ES-I3 (cell line): ENCODE results near the gene NCKAP5.

Experiments
- H3K36me3 ChIP-seq: 2 replicates; pipeline ENCODE4 v1.6.1; 2013; ENCODE audit warnings: mild to moderate bottlenecking, low read length, control low read depth, moderate library complexity; ENCODE audit not compliant: insufficient read depth
- H3K4me1 ChIP-seq: 2 replicates; pipeline ENCODE4 v1.6.1; 2013; ENCODE audit warnings: mild to moderate bottlenecking, control low read depth, low read length; ENCODE audit not compliant: insufficient read depth
- H3K9ac ChIP-seq: 2 replicates; pipeline ENCODE4 v1.6.1; 2013; ENCODE audit warnings: low read depth, mild to moderate bottlenecking, low read length, moderate library complexity
- H3K9me3 ChIP-seq: 2 replicates; pipeline ENCODE4 v1.6.1; 2013; ENCODE audit warnings: mild to moderate bottlenecking, low read length, moderate library complexity; ENCODE audit not compliant: control insufficient read depth, insufficient read depth

The NCKAP5 gene

DNA sequence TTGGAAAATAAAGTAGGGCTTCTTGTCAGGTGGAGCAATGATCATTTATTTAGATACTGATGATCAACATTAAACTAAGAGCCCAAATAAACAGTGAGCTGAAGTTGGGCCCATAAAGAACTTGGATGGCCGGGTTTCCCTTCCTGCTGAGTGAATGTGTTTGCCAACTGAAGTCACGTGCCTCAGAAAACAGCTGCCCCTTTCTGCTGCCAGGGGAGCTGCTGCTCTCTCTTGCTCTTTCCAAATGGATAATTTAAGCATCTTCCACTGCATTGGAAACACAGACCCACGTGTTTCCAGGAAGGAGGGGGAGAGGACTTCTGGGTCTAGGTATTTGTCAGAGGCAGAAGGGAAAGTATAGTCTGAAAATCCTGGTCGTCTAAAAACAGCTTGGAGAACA is 22.9 kb upstream of the NCKAP5 start:
- H3K9me3 ChIP-seq: no peaks in the 10 kb centered on the region
- H3K4me1 ChIP-seq: peaks cover 2% of the 10 kb centered on the region; the same call in 1 of the 2 replicates
- H3K36me3 ChIP-seq: no peaks in the 10 kb centered on the region
- no peak overlapping the region for H3K9ac ChIP-seq

DNA sequence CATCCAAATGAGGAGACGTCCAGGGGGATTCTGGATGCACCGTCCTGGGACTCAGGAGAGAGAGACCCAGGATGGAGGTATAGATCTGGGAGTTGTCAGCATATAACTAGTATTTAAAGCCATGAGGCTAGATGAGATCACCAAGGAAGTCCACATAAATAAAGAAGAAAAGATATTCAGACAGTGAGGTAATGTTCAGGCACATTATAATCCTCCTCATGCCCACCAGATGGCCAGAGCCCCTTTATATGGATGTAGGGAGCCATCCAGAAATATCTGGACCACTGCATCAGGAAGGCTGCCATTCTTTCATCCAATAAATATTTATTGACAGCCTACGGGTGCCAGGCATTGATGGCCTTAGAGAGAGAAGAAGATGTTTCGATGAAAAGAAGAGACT is 21.2 kb upstream of the NCKAP5 start:
- no peaks in the 10 kb centered on the region for H3K9me3 ChIP-seq
- peaks cover 2% of the 10 kb centered on the region; the same call in 1 of the 2 replicates for H3K4me1 ChIP-seq
- H3K36me3 ChIP-seq: no peaks in the 10 kb centered on the region
- no peak overlapping the region for H3K9ac ChIP-seq

DNA sequence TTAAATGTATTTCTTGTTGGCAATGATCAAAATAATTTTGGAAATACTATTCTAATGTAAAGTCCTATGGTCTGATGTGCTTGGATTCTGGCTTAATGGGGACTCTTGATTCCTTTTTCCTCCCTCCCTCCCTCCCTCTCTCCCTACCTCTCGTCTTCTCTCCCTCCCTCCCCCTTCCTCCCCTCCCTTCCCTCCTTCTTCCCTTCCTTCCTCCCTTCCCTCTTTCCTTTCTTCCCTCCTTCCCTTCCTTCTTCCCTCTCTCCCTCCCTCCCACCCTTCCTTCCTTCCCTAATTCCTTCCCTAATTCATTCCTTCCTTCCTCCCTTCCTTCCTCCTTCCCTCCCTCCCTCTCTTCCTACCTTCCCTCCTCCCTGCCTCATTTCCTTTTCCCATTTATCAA is 19.9 kb upstream of the NCKAP5 start:
- peaks cover 2% of the 10 kb centered on the region; the same call in 1 of the 2 replicates for H3K4me1 ChIP-seq

DNA sequence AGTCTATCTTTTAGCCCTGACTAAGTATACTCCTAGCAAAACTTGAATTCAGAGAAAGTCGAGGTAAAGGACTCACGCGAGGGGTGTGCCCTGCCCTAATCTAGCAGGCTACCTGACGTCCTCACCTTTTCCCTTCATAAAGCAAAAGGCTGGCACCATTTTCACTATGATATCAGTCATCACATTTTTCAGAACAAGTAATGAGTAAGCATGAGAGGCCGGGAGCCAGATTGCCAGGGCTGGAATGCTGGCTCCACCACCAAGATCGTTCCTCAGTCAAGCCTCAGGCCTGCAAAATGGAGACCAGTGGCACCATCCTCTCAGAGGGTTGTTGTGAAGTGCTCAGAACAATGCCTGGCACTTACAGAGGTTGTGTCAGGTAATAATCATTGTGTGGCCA is 18.7 kb upstream of the NCKAP5 start:
- Histone ChIP-seq H3K9me3 (no peaks in the 10 kb centered on the region), H3K4me1 (peaks cover 2% of the 10 kb centered on the region; the same call in 1 of the 2 replicates), H3K36me3 (no peaks in the 10 kb centered on the region), H3K9ac (no peak overlapping the region)

More for the DNA sequence above, 19.9 kb upstream of the NCKAP5 start:
- no peaks in the 10 kb centered on the region for H3K36me3 ChIP-seq
- H3K9ac ChIP-seq: no peak overlapping the region
- H3K9me3 ChIP-seq: no peaks in the 10 kb centered on the region

DNA sequence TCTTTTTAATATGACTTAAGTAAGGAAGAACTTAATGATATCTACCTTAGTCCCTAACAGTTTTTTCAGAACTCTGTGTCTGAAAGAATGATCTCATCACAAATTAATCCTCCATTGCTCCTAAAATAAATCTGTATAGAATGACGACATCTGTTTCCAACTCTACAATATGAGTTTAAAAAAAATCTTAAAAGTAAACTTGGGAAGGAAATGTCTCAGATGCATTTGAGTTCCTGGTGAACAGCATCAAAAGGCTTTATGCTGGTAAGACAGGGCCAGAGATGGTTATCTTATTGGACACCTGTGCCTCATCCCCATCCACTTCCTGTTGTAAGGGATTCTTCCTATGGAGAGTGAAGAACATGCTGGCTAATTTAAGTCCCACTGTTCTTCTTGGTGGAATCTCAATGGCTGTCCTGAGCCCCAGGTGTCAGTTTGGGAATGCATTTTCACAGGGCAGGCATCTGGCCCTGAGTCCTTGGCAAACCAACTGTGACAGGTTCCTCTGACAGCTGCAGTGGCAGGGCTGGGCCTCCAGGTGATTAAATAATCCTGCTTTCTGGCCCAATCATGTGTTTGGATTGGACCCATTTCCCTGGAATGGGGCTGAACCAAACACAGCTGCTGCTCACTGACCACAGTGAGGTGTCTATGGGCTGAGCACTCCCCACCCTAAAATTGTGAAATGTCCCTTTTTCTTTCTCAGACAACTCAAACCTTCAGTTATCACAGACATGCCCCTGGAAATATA is 12.9 kb upstream of the NCKAP5 start:
- H3K4me1 ChIP-seq: no peaks in the 10 kb centered on the region
- H3K9ac ChIP-seq: no peak overlapping the region
- no peaks in the 10 kb centered on the region for H3K36me3 ChIP-seq
- no peaks in the 10 kb centered on the region for H3K9me3 ChIP-seq

DNA sequence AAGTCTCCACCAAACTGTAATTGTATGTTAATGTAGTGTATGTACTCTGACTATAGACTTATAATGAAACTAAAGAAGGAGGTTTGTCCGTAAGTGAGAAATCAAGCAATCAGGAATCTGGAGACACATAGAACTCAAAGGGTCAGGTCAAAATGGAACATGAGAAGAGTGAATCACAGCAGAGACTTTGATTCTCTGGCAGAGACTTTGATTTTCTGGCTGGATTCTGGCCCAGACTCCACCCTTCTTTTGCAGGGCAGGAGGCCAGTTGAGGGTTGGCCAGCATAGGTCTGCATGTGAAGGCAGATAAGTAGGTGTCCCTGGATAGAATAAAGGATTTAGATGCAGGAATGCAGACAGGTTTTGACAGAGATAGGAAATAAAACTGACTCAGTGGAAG is 11.0 kb upstream of the NCKAP5 start:
- H3K9me3 ChIP-seq: no peaks in the 10 kb centered on the region
- H3K4me1 ChIP-seq: no peaks in the 10 kb centered on the region
- H3K36me3 ChIP-seq: no peaks in the 10 kb centered on the region
- no peak overlapping the region for H3K9ac ChIP-seq

DNA sequence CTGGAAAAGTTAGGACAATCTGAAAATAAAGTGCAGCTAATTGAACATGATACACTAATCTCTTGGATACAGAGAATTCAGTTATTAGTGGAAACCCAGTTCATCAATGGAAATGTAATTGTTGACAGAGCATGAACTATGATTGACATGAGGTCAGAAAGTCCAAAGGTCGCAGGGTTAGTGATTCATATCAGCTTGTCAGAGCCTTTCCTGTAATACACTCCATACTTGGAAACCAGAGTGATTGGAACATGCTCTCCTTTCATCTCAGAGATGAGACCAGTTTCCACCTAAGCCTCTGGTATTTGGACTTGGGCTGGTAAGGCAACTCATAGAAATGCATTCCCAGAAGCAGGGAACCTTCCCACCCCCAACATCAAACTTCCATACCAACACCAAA is 8.5 kb upstream of the NCKAP5 start:
- H3K36me3 ChIP-seq: no peaks in the 10 kb centered on the region
- H3K4me1 ChIP-seq: peaks cover 6% of the 10 kb centered on the region
- no peak overlapping the region for H3K9ac ChIP-seq
- H3K9me3 ChIP-seq: no peaks in the 10 kb centered on the region

DNA sequence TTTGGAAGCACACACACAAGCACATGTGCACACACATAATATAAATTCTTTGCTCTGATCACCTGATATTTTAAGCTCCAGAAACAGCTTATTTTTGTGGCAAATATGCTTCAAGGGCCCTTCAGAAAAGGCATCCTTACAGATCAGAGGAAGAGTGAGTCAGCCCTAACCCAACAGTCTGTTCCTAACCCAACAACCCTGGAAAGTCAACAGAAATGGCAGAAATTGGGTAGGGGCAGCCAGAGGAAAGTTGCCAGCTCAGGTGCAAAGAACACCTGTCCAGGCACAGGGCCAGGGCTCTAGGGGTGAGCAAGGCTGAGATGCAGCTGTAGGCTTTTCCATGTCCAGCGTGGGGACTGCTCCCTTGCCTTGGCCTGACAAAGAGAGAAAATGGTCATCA is 6.4 kb upstream of the NCKAP5 start:
- H3K4me1 ChIP-seq: peaks cover 22% of the 10 kb centered on the region
- H3K9me3 ChIP-seq: no peaks in the 10 kb centered on the region
- no peaks in the 10 kb centered on the region for H3K36me3 ChIP-seq
- no peak overlapping the region for H3K9ac ChIP-seq

DNA sequence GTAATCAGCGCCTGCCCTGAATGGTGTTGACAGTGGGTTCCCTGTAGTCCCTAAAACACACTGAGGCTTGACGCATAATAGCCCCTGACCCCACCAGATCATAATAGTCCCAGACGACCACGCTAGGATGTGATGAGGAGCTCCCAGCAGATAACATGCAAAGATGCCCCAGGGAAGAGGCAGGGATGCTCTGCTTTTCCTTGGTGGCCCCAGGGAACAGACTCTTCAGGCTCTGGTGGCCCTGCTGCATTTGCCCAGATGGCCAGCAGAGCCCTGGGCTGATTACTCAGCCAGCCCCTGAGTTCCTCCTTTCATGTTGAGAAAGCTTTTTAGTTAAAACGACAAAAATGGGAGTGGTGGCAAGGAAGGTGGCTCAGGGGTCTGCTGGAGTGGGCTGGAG is 5.9 kb upstream of the NCKAP5 start:
- no peaks in the 10 kb centered on the region for H3K9me3 ChIP-seq
- H3K36me3 ChIP-seq: no peaks in the 10 kb centered on the region
- peaks cover 22% of the 10 kb centered on the region for H3K4me1 ChIP-seq
- H3K9ac ChIP-seq: no peak overlapping the region

DNA sequence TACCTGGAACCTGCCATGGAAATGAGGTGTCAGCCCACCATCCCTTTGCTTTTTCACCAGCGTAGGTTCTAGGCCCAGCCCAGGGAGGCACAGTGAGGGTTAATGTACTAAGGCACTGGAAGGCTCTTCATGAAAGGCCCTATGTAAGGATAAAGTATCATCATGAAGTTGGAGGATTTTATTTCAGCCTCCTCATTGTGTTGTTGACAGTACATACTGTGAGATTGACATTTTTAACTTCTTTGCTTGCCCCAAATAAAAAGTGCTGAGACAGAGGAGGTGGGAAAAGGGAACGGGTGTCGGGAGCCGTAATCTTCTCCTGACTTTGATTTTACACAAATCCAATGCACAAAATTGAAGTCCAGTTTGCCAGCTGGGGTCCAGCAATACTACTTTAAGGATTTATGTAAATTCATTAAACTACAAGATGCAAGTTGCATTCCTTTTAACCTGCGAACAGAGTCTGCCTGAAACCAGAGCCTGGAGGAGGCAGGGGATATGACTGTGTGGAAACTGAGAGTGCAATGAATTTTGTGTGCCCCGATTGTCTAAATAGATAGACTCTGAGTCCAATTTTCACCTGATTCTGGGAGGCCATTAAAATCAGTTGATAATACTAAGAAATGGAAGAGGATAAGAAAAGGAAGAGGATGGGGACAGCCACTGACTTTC is 5.4 kb upstream of the NCKAP5 start:
- Histone ChIP-seq H3K9ac (no peak overlapping the region), H3K36me3 (no peaks in the 10 kb centered on the region), H3K9me3 (no peaks in the 10 kb centered on the region), H3K4me1 (peaks cover 23% of the 10 kb centered on the region)

DNA sequence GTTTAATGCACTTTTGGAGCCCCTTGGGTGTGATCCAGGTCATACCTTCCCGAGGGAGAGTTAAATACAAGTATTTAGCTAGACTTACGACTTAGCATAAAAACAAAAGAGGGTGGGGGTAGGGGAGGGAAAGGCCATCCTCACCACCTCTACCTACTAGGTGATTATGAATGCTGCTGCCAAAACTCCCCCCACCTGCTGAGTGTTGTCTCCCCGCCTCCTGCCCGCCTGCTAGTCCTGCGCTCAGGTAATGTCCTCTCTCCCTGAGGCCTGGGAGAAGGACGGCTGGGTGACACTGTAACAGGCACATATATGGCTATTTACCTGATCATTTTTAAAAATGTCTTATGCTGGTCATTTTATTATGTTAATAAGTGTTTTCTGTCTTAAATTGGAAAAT is 3.0 kb upstream of the NCKAP5 start:
- Histone ChIP-seq H3K36me3 (no peaks in the 10 kb centered on the region), H3K9ac (no peak overlapping the region), H3K4me1 (peaks cover 43% of the 10 kb centered on the region), H3K9me3 (no peaks in the 10 kb centered on the region)

DNA sequence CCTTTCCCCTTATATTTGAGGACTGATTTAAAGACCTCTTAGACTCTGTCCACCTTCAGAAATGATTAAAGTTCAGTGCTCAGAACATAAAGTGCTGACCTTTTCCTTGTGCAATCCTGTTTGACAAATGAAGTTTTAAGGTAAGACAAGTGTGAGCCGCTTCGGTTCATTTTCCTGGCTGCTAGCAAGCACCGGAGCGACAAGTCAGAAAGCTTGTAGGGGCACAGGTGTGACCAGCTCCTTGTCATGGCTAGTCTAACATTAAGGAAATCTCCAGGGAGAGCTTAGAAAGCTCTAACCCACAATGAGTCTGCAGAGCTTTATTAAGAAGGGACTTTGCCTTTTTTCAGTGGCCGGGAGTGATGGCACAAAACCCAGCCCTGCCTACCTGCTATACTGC is 2.3 kb upstream of the NCKAP5 start:
- no peaks in the 10 kb centered on the region for H3K36me3 ChIP-seq
- no peaks in the 10 kb centered on the region for H3K9me3 ChIP-seq
- H3K4me1 ChIP-seq: peaks cover 43% of the 10 kb centered on the region
- no peak overlapping the region for H3K9ac ChIP-seq

DNA sequence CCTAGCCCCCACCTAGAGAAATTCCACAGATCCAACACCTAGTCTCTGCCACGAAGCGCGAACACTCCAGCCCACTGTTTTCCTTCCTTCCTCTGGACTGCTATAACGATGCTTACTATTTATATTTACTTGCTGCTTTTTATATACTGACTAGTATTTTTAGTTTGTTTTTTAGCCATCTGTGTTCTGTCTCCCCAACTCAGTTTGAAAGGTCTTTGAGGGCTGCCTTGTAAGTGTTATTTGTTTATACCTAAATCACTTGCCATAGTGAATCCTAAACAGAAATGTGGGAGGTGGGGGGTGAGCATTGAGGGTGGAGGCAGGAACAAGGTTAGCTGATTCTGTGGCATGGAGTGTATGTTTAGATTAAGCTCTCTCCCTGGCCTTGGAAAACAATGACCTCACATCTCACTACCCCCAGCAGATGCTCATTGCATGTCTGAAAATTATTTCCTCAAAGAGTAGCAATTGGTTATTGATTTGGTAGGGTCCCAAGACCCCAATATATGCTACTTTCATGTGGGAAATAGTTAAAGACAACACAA is 1.1 kb upstream of the NCKAP5 start:
- no peak overlapping the region for H3K9ac ChIP-seq
- no peaks in the 10 kb centered on the region for H3K36me3 ChIP-seq
- H3K4me1 ChIP-seq: peaks cover 43% of the 10 kb centered on the region
- no peaks in the 10 kb centered on the region for H3K9me3 ChIP-seq

DNA sequence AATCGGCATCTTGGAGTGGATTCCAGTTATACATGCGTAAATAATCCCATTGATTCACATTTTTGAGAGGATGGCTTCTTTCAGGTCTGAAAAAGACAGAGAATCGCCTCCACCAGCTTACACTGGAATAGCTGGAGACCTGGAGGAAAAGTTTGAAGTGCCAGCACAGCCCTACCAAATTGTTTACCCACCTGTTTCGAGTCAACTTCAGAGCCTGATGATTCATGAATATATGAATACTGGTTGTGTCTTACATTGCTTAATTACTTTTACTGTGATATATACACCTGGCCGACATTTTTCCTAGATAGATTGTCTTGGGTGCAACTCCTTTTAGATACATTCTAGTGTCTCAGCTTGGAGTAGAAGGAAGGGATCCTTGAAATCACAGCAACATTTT is 335 bp upstream of the NCKAP5 start:
- Histone ChIP-seq H3K4me1 (peaks cover 43% of the 10 kb centered on the region), H3K9ac (no peak overlapping the region), H3K9me3 (no peaks in the 10 kb centered on the region), H3K36me3 (no peaks in the 10 kb centered on the region)

DNA sequence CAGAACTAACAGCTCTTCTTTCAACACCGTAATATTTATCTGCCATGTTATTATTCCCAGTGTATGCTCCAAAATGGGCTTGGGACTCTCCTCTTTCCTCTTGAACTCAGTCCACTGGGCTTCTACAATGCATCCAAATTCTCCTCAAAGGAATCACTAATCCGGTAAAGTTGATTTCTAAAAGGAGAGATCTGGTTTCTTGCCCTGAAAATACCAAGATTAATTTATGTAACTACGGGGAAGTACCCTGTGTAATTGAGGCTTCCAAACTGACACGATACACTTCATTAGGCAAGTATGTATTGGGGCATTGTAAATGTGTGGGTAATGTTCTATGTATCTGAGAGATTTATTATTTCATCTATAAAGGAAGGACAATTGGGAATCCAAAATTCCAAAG is 5.7 kb downstream of the NCKAP5 start:
- Histone ChIP-seq H3K9ac (no peak overlapping the region), H3K4me1 (peaks cover 9% of the 10 kb centered on the region), H3K9me3 (no peaks in the 10 kb centered on the region), H3K36me3 (no peaks in the 10 kb centered on the region)
